ENCODE measurements around the gene DAGLB.

DNA sequence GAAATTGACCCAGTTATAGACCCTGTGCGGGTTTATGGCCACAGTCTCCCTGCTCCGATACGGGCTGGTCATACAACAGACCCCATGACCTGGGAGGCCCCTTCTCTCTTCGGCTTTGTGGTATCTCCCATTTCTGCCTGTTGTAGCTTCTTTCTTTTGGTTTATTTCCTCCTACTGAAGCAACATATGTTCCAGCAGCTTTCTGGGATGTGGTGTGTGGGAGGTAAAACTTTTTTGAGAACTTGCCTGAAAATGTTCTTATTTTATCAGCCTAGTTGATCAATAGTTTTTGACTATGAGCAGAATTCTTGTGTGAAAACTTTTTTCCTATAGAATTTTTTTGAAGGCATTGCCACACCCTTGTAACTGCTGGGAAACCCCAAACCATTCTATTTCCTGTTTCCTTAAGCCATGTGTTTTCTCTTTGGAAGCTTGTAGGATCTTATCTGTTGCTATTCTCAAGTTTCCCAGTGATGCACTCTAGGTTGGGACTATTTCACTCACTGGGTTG lies 80.0 kb downstream of the DAGLB start:
- TF ChIP-seq, protein P1, sequence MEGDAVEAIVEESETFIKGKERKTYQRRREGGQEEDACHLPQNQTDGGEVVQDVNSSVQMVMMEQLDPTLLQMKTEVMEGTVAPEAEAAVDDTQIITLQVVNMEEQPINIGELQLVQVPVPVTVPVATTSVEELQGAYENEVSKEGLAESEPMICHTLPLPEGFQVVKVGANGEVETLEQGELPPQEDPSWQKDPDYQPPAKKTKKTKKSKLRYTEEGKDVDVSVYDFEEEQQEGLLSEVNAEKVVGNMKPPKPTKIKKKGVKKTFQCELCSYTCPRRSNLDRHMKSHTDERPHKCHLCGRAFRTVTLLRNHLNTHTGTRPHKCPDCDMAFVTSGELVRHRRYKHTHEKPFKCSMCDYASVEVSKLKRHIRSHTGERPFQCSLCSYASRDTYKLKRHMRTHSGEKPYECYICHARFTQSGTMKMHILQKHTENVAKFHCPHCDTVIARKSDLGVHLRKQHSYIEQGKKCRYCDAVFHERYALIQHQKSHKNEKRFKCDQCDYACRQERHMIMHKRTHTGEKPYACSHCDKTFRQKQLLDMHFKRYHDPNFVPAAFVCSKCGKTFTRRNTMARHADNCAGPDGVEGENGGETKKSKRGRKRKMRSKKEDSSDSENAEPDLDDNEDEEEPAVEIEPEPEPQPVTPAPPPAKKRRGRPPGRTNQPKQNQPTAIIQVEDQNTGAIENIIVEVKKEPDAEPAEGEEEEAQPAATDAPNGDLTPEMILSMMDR (IDR thresholded peaks at IDR 0.05) = no peak
- TF ChIP-seq POLR2A (IDR thresholded peaks at IDR 0.05) = no peak

Data from testis (tissue), 2 donors.